GM10266 (cell line): ENCODE results near the gene TNK1.
"Not testable (repeated sequence)": the region's sequence is repeated elsewhere in the genome, so short reads cannot be mapped to it uniquely, and the experiment has no call there.

Experiments used
- DNase-seq: peaks from one replicate; pipeline ENCODE4 v3.0.0; 2012; ENCODE audit errors: extremely low spot score
- TF ChIP-seq, protein P1 (sequence below): IDR thresholded peaks from 2 replicates; pipeline ENCODE4 v1.5.1; 2012; ENCODE audit warnings: mild to moderate bottlenecking, low read depth; ENCODE audit not compliant: control insufficient read depth, insufficient read depth; ENCODE audit errors: missing control alignments

The TNK1 gene

DNA sequence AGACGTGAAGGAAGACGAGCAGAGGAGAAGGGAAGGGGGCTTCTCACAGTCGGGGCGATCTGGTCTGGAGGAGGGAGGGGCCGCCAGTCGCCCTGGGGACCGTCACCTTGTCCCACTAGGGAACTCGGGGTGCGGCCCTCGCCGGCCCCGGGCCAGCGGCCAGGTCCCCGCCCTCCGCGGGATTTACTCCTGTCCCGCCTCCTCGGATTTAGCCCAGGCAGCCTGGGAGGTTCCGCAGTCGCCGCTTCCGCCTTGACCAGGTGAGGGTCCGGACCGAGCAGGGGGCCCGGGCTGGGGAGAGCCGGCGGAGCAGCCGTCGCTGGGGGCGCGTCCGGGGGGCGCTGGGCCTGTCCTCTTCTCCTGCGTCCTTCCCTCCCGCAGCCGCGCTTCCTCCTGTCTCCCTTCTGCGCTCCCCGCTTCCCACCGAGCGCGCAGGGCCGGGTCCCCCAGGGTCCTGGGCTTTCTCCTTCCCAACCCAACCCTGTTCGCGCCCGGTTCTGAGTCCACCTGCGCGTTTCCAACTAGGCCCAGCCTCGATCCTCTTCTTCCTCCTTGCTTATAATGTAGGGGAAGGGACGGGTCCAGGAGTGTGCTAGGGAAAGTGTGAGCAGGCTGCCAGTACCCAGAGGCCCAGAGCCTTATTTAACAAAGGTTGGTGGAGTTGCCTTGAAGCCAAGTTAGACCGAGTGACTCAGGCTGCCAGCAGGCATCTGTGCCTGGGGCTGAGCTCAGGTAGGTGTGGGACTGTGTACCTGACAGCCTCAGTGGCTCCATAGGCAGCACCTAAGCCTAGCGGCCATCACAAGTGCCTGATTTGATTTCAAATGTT is at the start of gene TNK1:
TSS of gene TNK1 (plus strand) at position 235 of the 829 bp plus-strand sequence. CDS start 1,838 bp downstream, outside the sequence.
- DNase-seq: peak; percentile 27
- TF ChIP-seq, protein P1, sequence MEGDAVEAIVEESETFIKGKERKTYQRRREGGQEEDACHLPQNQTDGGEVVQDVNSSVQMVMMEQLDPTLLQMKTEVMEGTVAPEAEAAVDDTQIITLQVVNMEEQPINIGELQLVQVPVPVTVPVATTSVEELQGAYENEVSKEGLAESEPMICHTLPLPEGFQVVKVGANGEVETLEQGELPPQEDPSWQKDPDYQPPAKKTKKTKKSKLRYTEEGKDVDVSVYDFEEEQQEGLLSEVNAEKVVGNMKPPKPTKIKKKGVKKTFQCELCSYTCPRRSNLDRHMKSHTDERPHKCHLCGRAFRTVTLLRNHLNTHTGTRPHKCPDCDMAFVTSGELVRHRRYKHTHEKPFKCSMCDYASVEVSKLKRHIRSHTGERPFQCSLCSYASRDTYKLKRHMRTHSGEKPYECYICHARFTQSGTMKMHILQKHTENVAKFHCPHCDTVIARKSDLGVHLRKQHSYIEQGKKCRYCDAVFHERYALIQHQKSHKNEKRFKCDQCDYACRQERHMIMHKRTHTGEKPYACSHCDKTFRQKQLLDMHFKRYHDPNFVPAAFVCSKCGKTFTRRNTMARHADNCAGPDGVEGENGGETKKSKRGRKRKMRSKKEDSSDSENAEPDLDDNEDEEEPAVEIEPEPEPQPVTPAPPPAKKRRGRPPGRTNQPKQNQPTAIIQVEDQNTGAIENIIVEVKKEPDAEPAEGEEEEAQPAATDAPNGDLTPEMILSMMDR: no peak

DNA sequence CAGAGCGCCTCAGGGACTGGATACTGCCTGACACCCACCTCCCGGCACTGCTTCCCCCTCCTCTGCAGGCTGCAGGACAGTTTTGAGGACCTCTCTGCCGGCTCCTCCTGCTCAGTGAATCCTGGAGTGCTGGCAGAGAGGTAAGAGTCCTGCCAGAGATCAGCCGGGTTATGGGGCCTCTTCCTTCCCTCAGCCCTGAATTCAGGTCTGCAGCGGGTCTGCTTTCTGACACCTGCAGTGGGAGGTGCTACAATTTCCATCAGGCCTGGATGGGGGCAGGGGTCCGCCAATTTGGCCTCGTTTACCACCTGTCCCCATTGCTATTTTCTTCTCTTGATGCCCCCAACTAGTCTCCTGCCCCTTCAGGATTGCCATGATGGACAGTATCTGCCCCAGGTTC is 48.8 kb upstream of the TNK1 start:
- TF ChIP-seq, protein P1: no peak
- no peak for DNase-seq

- DNase-seq: not testable (repeated sequence)
Observed at GRCh38 chr17:7332600-7333069, 48.3 kb upstream of the TNK1 start.

DNA sequence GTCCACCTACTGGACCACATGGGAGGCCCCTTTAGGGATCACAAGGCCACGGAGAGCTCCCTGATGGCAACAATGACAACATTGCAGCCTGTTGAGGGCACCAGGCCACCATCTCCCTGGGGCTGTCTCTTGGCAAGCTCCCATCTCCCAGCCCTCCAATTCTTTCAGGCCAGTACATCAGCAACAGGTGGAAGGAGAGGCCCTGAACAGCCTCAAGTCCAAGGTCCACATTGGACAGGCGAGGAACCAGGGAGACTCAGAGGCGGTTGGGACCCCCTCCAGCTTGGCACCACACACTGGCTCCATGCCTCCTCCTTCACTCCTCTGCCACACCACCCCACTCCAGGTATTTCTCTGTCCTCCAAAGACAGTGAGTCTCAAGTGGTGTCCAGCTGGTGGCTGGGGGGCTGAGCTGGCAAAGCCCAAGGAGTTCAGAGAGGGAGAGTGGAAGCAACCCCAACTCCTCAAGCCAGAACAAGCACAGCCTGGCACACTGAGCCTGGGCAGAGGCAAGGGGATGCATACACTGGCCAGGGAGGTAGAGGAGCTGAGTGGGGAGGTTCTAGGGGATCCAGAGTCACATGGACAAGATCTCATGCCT is 45.9 kb upstream of the TNK1 start:
- no peak for DNase-seq
- TF ChIP-seq, protein P1: no peak

DNA sequence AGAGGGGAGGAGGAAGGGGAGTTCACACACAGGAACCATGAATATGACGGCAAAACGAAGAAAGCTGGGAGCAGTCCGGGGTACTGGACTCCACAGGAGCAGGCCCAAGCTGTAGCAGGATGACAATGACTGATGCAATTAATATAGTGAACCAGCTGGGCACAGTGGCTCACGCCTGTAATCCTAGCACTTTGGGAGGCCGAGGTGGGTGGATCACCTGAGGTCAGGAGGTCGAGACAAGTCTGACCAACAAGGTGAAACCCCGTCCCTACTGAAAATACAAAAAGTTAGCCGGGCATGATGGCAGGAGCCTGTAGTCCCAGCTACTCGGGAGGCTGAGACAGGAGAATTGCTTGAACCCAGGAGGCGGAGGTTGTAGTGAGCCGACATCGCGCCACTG is 45.1 kb upstream of the TNK1 start:
- DNase-seq: not testable (repeated sequence)

GRCh38 chr17:7336240-7337175 is 44.4 kb upstream of the TNK1 start, which contains the start of gene ACAP1:
Gene ACAP1, plus strand, starts transcription at chr17:7336529. Its CDS starts 206 bp downstream, at chr17:7336735.
- peak; percentile 80 for DNase-seq
- TF ChIP-seq, protein P1: no peak

DNA sequence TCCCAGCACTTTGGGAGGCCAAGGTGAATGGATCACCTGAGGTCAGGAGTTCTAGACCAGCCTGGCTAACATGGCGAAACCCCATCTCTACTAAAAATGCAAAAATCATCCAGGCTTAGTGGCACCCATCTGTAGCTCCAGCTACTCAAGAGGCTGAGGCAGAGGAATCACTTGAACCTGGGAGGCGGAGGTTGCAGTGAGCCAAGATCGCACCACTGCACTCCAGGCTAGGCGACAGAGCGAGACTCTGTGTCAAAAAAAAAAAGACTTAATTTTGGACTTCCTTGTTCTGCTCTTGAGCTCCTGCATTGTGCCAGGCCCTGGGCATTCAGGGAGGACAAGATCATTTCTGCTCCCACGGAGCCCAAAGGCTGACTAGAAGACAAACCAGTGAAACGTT is 43.3 kb upstream of the TNK1 start:
- DNase-seq: not testable (repeated sequence)

DNA sequence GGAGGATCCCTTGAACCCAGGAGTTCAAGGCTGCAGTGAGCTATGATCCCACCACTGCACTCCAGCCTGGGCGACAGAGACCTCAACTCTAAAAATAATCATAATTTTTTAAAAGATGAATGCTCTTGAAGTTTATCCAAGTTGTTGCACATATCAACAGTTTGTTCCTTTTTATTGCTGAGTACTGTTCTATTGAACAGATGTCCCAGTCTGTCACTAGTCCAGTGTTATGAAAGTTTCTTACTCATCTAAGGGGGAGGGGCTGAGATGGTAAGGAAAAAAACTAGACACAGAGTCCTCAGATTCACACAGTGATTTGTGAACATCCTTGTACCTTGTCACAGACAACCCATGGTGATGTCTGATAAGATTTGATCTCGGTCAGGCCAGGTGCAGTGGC is 40.7 kb upstream of the TNK1 start:
- TF ChIP-seq, protein P1: no peak
- no peak for DNase-seq
